GM06990 (cell line): ENCODE measurements around the gene TMPRSS6.
A peak's percentile ranks its signal among the peaks of the same experiment; 100 is the strongest.

Experiments
- DNase-seq: peaks from one replicate; pipeline ENCODE4 v3.0.0-alpha.2; 2011; ENCODE audit not compliant: insufficient read length; ENCODE audit errors: extremely low read depth
- H3K27me3 ChIP-seq: replicated peaks from 2 replicates; pipeline ENCODE4 v1.6.0; 2011; ENCODE audit warnings: low read length; ENCODE audit not compliant: control insufficient read depth, insufficient read depth
- H3K36me3 ChIP-seq: 2 replicates; pipeline ENCODE4 v1.5.1; 2011; ENCODE audit warnings: low read length; ENCODE audit not compliant: control insufficient read depth, insufficient read depth
- H3K4me3 ChIP-seq: replicated peaks from 2 replicates; pipeline ENCODE4 v1.5.1; 2011; ENCODE audit warnings: low read depth, mild to moderate bottlenecking, control low read depth, low read length
- TF ChIP-seq, protein P1 (sequence below): IDR thresholded peaks from 2 replicates; pipeline ENCODE4 v1.5.1; 2011; ENCODE audit warnings: low read length, control low read depth, mild to moderate bottlenecking, inconsistent platforms; ENCODE audit not compliant: insufficient read depth, poor library complexity, severe bottlenecking

Gene TMPRSS6

DNA sequence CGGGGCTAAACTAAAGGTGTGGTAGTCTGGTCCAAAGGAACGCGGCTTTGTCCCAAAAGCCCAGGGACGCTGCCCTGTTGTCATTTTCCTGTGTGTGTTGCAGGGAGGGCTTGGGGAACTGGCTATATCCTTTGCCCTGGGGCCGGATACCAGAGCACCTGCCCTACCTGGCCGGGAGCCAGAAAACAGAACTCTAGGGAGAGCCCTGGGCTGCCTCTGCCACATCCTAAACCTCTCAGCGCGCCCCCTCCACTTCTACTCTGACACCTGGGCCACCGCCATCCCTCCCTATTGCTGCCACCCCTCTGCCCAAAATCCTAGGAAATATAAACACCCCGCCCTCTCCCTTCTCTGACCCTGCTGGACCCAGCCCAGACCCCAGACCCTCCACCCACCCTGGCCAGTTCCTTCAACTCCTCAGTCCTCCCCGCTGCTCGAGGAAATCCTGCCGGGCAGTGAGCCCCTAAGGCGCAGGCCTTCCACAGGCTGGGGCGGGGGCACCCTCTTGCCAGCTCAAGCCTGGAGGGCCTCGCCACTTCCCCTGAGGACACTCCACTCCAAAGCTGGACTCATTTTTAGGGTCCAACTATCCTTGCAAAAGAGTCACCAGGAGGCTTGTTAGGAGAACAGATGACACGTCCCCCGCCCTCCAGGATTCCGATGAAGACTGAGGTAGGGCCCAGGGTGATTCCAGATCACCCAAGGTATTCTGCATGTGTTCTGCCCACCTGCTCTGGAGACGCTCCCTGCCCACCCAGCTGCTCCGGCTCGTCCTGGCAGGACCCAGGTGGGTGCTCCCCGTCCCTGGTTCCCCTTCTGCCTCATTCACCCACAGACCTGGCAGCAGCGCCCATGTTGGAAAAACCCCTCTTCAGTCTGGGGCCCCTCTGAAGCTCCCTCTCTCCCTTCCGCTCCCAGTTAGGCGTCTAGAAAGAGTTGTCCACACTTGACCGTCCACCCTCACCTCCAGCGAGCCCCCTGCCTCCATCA, 45.8 kb downstream of the TMPRSS6 start:
- TF ChIP-seq, protein P1, sequence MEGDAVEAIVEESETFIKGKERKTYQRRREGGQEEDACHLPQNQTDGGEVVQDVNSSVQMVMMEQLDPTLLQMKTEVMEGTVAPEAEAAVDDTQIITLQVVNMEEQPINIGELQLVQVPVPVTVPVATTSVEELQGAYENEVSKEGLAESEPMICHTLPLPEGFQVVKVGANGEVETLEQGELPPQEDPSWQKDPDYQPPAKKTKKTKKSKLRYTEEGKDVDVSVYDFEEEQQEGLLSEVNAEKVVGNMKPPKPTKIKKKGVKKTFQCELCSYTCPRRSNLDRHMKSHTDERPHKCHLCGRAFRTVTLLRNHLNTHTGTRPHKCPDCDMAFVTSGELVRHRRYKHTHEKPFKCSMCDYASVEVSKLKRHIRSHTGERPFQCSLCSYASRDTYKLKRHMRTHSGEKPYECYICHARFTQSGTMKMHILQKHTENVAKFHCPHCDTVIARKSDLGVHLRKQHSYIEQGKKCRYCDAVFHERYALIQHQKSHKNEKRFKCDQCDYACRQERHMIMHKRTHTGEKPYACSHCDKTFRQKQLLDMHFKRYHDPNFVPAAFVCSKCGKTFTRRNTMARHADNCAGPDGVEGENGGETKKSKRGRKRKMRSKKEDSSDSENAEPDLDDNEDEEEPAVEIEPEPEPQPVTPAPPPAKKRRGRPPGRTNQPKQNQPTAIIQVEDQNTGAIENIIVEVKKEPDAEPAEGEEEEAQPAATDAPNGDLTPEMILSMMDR: no peak
- H3K27me3 ChIP-seq: no peaks in the 10 kb centered on the region
- no peaks in the 10 kb centered on the region for H3K36me3 ChIP-seq
- no peak for DNase-seq
- H3K4me3 ChIP-seq: no peak overlapping the region

GRCh38 chr22:37062702-37063381, 46.7 kb downstream of the TMPRSS6 start:
- TF ChIP-seq, protein P1: no peak
- no peak overlapping the region for H3K4me3 ChIP-seq
- no peaks in the 10 kb centered on the region for H3K27me3 ChIP-seq
- DNase-seq: no peak
- no peaks in the 10 kb centered on the region; the same call in 1 of the 2 replicates for H3K36me3 ChIP-seq

DNA sequence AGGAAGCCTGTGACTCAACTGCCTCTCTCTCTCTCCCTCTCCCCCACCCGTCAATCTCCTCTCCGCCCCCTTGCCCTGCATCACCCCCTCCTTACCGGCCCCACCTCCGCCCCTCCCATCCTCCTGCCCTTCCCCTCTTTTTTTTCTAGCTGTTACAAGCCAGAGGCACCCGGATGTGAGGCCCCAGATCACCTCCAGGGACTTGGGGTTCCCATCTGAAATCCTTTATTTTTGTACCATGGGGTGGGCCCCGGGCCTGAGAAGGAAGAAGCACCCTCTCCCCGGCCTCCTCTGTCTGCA, 47.2 kb downstream of the TMPRSS6 start:
- DNase-seq: no peak
- TF ChIP-seq, protein P1: no peak
- no peaks in the 10 kb centered on the region for H3K27me3 ChIP-seq
- no peaks in the 10 kb centered on the region; the same call in 1 of the 2 replicates for H3K36me3 ChIP-seq
- no peak overlapping the region for H3K4me3 ChIP-seq

DNA sequence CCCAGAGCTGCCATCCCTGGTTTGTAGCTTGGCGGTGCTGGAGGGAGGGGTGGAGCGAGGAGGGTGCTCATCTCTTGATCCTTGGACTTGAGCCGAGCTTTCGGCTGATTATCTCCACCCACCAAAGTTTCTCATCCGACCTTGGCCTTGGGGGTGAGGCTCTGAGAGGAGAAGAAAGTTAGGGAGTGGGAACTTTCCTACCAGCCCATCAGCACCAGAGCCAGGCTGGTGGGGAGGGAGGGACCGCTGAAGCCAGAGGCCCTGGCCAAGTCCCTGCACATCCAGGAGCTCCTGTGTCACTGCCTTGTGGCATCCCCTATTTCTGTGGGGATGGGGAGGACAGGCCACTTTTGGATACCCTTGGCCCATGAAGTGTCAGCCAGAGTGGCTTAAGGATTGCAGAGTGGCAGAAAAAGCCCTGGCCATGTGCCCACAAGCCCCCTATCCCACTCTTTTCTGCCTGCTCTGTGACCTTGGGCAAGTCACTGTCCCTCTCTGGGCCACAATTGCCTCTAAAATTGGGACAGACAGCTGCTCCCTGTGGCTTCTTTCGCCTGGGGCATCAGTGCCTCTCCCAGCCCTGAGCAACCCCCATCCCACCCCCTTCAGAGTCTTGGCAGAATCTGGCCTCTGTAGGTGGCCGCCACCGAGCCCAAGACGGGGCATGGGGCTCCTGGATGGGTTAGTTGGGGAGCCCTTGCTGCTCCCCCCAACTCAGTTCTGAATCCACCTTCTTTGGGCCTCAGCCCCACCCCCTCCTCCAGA, 47.7 kb downstream of the TMPRSS6 start:
- H3K27me3 ChIP-seq: no peaks in the 10 kb centered on the region
- TF ChIP-seq, protein P1: no peak
- H3K36me3 ChIP-seq: no peaks in the 10 kb centered on the region; the same call in 1 of the 2 replicates
- H3K4me3 ChIP-seq: no peak overlapping the region
- DNase-seq: no peak

DNA sequence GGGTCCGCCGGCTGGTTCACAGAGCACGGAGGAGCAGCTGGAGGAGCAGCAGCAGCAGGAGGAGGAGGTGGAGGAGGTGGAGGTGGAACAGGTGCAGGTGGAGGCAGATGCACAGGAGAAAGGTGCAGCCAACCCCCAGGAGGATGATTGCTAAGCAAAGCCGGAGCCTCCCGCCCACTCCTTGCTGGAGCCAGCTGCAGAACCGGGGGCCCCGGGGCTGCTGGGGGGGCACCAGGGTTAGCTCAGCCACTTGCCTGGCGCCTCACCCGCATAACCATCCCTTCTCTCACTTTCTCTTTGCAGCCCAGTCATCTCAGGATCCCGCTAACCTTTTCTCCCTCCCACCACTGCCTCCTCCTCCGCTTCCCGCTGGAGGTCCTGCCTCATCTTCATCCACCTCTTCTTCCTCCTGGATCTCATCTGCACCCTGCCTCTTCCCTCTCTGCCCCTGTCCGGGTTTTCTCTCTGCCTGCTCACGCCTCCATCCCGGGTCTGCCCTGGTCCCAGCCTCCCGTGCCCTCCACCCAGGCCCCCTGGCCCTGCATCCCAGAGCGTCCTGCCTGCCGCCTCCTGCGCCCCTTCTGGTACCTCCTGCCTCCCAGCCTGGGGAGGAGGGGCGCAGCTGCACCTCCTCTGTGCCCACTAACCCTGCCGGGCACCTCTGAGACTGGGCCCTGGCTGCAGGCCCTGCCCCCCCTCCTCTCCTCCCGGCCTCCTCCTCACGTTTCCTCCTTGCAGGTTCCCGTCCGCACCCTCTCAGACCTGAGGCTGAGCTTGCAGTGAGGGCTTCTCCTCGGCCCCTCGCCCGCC, 48.5 kb downstream of the TMPRSS6 start:
- Histone ChIP-seq H3K36me3 (no peaks in the 10 kb centered on the region; the same call in 1 of the 2 replicates), H3K4me3 (no peak overlapping the region), H3K27me3 (no peaks in the 10 kb centered on the region)
- peak; percentile 34 for DNase-seq
- TF ChIP-seq, protein P1: no peak
